Astrocyte of the hippocampus (primary cell): ENCODE results near the gene RNASE8.
A peak's percentile ranks its signal among the peaks of the same experiment; 100 is the strongest.
"Not testable (repeated sequence)": the region's sequence is repeated elsewhere in the genome, so short reads cannot be mapped to it uniquely, and the experiment has no call there.

Experiments
- DNase-seq: peaks from one replicate; pipeline ENCODE4 v3.0.0; 2011; ENCODE audit warnings: low read depth, low spot score

Gene RNASE8

DNA sequence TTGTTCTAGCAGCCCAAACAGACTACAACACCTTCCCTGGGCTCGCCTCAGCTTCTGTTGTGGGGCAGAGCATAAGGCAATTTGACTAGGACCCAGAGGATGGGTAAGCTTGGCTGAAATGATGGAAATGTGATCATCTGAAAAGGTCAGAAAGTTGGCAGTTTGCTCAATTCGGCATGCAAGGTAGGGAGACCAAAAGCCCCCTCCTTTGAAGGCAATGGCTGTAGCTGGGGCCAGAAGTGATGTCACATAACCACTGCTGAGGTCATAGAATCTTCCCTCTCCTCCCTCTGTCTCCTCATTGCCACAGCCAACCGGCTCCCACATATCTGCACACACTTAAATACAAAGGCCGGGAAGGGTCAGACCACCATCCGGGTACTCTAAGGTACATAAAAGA, 27.7 kb upstream of the RNASE8 start, which contains the start of gene TPPP2:
Gene TPPP2 (plus strand): TSS at position 301 of the 400 bp plus-strand sequence. CDS start 365 bp downstream, outside the sequence.
- no peak for DNase-seq

DNA sequence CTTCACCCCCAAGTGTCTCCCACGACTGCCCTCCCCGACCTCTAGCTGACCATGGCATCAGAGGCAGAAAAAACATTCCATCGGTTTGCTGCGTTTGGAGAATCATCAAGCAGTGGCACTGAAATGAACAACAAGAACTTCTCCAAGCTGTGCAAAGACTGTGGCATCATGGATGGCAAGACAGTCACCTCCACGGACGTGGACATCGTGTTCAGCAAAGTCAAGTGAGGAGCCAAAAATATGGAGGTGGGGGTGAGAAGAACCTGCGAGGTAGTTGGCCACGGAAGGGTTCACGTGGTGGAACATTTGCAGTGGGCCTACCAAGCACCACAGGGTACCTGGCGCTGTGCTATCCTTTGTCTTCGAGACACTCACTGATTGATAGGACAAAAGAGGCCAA, 27.1 kb upstream of the RNASE8 start:
- DNase-seq = no peak

DNA sequence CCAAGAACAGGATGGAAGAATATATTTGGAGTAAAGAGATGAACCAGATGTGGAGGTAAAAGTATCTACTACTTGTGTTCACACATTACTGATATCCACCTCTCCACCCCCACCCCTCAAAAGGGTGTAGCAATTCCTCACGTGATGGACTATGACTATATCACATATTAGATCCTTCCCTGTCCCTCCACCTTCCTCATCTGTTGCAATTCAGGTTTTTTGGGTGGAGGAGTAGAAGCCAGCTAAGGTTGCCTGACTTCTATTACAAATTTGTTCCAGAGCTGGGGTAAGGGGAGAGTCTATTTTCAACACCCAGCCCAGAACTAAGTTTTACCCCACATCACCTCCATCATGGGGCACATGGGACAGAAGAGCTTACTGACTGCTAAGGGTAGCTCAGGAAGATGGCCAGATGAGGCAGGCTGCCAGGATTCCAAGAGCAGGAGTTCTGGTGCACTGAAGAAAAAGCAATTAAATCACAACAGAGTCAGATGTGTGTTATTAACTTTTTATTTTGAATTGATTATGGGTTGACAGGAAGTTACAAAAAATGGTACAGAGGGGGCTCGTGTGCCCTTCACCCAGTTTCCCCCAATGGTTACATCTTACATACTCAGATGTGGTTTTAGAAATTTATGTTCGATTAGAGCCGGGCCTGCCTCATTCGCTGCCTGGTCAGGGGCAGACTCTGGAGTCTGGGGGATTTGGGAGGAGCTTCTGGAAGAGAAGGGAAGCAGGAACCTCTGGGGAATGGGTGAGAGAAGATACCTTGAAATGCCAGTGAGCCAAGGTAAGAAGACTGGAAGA, 25.1 kb upstream of the RNASE8 start:
- DNase-seq = no peak

DNA sequence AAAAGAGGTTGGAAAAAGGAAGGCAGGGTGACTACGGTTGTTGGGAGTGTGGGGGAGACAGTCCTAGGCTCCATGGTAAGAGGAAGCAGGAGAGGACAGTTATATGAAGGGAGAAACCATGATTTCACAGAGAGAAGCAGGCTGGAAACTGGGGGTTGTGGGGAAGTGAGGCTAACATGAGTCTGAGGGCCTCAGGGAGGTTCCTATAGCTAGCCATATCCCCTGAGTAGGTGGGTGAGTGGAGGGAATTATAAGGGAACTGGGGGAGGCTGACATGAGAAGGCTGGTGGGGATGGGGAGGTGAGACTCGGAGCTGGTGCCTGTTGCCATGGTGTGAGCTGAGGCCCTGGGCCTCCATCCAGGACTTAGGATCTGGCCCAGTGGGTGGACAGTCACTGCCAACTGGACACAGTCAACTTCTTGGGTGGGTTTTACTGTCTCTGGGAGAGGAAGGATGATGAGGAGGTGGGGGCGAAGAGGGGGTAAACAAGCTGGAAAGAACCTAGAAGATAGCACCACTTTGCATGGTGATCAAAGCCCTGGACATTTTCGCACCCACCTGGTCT, 24.4 kb upstream of the RNASE8 start:
- no peak for DNase-seq

DNA sequence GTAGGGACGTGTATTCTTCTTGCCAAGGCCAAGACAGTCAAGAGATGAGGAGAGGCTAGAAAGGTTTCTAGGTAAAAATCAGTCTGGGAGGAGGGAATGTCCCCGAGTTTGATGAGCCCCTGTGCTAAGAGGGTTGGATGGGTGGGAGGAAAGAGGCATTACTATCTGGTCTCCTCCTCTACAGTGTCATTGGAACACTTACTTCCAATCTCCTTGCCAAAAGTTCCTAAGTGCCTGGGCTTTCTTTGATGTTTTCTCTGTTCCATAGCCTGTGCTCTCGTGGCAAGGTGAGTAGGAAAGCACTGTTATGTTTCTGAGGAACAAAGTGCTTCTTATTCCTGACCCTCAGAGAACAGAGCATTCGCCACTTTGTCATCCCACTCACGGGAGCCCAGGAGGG, 22.9 kb upstream of the RNASE8 start, which contains the start of gene RNASE13:
Gene RNASE13 (minus strand): TSS at position 101 of the 400 bp plus-strand sequence. CDS start 519 bp downstream, outside the sequence.
- no peak for DNase-seq

DNA sequence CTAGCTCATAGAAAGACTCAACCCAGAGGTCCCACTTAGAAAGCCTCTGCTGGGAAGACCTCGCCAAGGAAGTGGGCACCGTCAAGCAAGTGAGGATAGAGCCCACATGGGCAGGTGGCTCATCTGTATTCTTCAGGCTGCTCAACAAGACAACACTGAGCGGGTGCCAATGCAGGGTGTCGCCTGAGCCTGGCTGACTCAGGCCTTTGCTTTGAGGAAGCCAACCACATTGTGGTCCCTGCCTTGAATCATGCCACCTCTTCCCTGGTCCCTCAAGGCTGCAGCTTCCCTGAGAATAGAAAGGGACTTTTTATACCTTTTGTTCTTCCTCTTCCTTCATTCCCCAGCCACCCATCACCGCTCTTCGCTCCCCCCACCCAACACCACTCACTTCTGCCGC, 20.9 kb upstream of the RNASE8 start:
- no peak for DNase-seq

DNA sequence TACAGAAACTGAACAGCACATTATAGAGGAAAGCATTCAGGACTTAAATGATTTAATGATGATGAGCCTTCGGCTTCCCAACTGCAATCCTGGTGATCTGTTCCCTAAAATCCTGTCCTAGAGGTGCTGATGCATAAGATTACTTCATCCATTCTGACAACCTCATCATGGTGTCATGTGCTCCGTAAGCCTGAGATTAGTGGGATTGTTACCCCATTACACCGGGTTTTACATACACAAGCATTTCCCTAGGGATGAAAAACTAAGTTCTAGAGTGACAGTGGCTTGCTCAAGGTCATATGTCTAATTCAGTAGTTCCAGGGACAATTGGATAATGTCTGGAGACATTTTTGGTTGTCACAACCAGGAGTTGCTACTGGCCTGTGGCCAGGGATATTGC, 20.5 kb upstream of the RNASE8 start:
- no peak for DNase-seq

DNA sequence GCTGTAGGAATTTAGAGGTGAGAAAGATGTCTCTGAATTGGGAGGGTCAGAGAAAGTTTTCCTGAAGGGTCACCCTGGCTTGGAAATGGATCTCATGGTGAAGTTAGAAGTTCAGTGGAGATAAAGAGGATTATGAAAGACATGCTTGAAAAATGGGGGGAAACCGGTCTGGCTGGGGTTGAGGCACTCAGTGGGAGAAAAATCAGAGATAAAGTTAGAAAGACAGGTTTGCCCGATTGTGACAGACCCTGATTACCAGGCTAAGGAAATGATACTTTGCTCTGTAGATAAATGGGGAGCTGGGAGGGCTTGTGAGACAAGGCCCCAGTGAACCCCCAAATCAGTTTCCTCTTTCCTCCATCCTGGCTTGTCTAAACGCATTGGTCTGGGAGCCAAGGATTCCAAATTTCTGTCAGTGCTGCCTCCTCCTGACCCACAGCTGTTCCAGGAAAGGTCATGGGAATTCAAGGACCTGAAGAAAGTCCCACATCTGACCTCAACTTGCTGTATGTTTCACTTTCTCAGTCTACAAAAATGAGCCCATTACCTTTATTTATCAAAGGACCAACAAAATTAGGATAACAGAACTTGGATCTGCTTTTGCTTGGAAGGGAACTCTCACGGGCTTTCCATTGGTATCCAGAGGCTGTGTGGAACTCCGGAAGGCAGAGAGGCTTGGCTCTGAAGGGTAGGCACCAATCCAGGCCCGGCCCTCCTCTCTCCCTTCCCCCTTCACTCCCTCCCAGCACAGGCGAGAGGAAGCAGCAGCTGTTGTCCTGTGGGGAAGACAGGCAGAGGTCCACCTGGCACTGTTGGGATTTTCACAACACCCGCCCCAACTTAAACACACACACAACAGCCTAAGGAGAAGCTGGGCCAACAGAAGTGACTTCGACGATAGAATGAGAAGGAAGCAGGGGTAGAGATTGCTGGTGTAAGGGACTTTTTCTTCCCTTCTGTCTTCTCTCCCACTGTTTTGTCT, 18.9 kb upstream of the RNASE8 start:
- DNase-seq = peak; percentile 46

DNA sequence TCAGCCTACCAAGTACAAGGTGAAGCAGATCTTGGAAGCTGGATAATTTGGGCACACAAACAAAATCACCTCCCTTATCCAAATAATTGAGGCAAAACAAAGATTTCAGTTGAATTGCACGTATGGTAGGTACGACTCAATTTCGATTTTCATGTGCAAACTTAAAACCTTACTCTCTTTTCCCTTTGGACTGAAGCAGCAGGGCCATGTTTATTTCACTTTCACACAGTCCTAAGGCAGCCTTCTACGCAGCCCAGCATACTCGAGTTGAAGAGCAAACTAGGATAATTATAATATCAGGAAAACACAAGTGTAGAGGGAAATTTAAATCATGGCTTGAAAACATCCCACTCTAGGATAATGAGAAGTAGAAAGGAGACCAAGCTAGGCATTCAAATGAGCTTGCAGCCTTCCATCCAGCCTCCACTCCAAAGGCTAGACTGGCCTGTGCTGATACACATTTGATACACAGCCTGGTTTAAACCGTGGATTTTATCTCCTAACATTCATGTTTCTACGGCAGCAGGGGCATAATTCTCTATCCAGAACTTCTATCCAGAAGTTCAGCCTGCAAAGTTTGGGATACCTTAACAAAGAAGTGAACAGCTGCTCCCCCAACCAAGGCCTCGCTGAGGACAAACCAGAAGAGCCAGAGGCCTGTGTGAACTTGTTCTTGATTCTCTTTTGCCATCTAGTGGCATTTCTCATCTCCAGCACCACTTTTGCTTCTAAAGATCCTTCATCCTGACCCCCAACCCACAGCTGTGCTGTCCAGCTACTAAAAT, 17.8 kb upstream of the RNASE8 start:
- peak; percentile 74 for DNase-seq

DNA sequence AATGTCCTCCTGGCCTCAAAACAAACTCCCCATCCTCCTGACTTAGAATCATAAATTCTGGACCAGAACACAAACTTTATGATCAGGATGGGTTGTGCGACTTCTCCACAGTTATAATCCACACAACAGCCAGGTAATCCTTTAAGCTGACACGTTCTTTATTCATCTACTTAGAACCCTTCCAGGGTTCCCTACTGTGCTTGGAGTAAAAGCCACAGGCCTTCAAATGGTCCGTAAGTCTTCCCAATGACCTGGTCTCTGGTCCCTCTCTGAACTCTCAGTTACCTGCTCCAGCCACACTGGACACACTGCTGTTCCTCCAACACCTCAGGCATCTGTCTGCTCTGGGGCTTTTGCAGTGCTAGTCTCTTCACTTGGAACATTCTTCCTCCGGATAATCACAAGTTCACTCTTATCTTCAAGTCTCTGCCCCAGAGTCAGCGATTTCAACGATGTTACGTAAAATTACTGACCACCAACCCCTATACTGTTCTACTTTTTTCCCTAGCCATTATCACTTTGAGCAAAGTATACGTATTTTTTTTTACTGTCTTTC, 17.2 kb upstream of the RNASE8 start:
- no peak for DNase-seq

DNA sequence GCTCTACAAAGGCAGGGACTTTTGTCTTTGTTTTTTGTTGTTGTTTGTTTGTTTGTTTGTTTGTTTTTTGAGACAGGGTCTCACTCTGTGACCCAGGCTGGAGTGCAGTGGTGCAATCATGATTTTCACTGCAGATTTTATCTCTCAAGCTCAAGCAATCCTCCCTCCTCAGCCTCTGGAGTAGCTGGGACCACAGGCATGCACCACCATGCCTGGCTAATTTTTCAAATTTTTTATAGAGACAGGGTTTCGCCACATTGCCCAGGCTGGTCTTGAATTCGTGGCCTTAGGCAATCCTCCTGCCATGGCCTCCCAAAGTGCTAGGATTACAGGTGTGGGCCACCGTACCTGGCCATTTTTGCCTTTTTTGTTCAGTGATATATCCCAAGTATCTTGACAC, 16.7 kb upstream of the RNASE8 start:
- DNase-seq = not testable (repeated sequence)

DNA sequence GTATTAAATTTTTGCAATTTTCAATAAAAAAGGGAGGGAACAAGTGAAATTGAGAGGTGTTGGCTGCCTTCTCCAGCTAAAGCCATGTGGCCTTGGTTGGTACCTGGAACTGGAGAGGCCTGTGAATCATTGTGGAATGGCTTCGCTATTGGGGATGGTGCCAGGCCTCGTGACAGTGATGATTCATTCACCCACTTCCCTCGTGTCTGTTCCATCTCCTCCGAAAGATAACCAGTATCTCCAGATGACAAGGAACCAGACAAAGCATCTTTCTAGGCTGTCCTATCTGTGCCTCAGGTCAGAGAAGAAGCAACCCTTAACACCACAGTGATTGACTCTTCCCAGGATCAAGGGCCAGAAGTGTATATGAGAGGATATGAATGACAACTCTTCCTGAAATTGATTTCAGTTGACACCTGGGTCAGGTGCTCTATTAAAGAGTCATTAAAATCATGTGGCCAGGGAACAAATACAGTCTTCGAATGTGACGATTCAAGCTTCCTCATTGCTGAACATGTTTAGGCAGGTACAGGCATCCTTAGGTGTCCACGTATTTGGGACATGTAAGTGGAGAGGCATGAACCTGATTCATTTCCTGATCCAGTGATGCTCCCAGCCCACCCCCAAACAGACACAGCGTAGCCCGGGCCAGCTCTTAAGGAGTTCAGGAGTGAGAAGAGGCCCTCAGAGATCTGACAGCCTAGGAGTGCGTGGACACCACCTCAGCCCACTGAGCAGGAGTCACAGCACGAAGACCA, 15.8 kb upstream of the RNASE8 start, which contains the start of gene RNASE7:
Gene RNASE7 (plus strand): TSS at position 687 of the 758 bp plus-strand sequence. CDS start 631 bp downstream, outside the sequence.
- peak; percentile 34 for DNase-seq

DNA sequence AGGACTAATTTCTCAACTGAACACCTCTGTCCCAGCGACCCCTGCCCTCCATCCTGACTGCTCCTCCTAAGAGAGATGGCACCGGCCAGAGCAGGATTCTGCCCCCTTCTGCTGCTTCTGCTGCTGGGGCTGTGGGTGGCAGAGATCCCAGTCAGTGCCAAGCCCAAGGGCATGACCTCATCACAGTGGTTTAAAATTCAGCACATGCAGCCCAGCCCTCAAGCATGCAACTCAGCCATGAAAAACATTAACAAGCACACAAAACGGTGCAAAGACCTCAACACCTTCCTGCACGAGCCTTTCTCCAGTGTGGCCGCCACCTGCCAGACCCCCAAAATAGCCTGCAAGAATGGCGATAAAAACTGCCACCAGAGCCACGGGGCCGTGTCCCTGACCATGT, 14.7 kb upstream of the RNASE8 start:
- DNase-seq = peak; percentile 51

DNA sequence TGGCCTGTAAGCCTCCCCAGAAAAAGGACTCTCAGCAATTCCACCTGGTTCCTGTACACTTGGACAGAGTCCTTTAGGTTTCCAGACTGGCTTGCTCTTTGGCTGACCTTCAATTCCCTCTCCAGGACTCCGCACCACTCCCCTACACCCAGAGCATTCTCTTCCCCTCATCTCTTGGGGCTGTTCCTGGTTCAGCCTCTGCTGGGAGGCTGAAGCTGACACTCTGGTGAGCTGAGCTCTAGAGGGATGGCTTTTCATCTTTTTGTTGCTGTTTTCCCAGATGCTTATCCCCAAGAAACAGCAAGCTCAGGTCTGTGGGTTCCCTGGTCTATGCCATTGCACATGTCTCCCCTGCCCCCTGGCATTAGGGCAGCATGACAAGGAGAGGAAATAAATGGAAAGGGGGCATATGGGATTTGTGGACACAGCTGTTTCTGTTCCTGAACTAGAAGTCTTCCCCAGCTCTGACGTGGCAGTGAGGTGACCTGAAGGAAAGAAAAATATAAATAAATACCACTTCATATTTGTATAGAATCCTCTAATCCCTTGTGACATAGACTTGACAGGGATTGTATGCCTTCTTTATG, 14.1 kb upstream of the RNASE8 start:
- DNase-seq = no peak

DNA sequence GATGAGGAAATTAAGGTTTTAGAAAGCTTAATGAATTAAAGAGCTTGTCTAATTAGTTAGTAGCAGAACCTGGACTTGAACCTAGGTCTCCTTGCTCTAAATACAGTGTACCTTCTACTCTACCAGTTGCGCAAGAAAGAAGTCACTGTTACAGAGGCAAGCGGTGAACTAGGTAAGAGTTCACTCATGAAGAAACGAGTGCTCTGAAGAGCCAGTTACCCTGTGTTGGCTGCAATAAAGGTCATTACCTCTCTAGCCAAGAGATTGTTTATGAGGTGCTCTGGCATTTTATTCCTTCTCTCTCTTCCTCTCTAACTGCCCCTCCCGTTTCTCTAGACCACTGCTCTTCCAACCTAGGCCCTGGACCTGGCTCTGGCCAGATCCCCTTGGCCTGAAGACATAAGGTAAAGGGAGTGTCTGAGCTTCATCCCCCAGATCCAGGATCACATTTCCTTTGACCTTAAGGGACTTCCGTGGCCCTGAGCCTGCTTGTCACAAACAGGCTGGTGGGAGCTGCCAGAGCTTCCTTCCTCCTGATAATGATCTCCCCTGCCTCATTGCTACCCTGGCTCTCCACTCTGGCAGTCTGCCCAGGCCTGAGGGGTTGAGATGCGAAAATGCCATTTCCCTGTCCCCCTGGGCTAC, 13.5 kb upstream of the RNASE8 start:
- DNase-seq = no peak

DNA sequence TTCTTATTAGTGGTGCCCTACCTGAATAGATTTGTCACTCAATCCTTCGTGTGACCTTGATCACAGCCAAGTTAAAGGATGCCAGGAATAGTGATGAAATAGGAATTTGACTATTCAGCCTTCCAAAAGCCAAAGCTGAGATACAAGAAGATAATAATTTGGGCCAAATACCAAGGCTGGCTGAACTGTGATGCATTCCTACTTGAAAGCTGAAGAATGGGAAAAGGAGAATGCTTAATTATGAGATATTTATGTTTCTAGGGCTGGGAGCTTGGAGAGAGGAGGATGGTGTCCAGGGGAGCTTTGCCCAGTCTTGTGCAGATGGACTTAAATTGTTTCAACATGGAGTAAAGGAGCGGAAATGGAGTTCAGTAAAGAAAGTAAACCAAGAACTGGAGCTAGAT, 10.2 kb upstream of the RNASE8 start:
- DNase-seq = no peak

DNA sequence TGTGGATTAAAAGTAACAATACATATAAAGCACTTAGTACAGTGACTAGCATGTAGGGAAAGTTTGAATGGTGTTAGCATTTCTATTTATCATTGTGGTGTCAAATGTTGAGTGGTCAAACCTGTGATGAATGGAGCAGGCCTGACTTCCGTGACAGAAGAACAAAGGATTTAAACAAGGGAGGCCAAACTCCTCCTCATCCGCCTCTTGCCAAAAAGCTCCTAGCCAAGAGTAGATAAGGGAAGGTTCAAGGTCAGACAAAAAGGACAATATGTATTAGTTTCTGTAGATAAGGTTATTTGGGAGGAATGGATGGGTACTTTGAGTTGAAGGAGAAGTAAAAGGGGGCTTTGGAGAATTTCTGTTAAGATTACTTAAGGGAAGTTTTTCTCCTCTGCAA, 9.0 kb upstream of the RNASE8 start:
- DNase-seq = no peak

DNA sequence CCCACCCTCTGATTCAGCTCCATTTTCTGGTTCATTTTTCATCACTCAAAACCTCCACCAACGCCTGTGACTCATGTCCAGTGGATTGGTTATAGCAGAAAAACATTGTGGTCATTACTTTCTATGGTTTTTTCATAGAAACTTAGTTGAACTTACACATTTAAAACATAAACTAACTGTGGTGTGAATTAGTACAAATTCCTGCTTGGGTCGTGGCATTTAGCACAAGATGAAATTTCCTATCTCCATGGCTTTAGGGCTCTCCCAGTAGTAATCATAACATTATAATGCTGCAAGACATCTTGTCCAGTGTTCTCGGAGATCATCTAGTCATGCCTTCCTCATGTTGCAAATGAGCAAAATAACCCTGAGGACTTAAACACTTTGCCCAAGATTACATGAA, 8.3 kb upstream of the RNASE8 start:
- DNase-seq = no peak

DNA sequence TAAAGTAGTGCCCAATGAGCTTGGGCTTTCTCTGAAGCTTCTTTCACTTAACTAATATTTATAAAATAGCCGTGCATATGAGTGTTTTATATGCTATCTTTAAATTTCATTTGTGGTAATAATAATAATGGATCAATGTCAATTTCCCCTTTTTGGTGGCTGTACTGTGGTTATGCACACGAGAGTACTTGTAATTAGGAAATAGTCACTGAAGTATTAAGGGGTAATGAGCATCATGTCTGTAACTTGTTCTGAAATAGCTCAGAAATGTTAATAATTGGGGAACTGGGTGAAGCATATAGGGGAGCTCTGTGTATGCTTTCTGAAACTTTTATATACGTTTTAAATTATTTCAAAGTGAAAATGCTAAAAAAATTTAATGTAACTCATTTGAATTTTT, 7.0 kb upstream of the RNASE8 start:
- no peak for DNase-seq
